Measurements from ENCODE around the gene MRPS6.

GRCh38 chr21:34180826-34181359 lies 107.5 kb downstream of the MRPS6 start:
- TF ChIP-seq REST (IDR thresholded peaks at IDR 0.05; ENCODE audit: insufficient replicate concordance, low read depth) (no peak), GABPA (IDR thresholded peaks at IDR 0.05; ENCODE audit: low read depth) (no peak), CTCF (IDR thresholded peaks at IDR 0.05; ENCODE audit: insufficient read depth, low read length) (no peak), POLR2AphosphoS5 (IDR thresholded peaks at IDR 0.05; ENCODE audit: low read depth) (no peak), SPI1 (IDR thresholded peaks at IDR 0.05; ENCODE audit: borderline replicate concordance, low read depth) (no peak)
